H1 (cell line): ENCODE data around the gene NHLH1. TPM values are rescaled to one million over a fixed set of nuclear protein-coding genes. Genes with fewer than 3 reads are reported as not detected.

ENCODE experiments used
- CTCF ChIA-PET: fragments of 300-600 bp; sonication (Branson Sonifier 250); formaldehyde crosslinking; loops from one replicate; lab custom pipeline; 2021; ENCODE audit not compliant: partially characterized antibody; lab: Charles Lee
- POLR2A ChIA-PET: fragments of 300-600 bp; sonication (Branson Sonifier 250); formaldehyde crosslinking; loops from one replicate; lab custom pipeline; 2021; ENCODE audit warnings: inconsistent platforms; ENCODE audit not compliant: partially characterized antibody; lab: Charles Lee
- DNase-seq, 2 experiments: peaks; one replicate each; pipeline versions ENCODE4 v3.0.0 to v3.0.0-alpha.2; 2010 to 2022; ENCODE audit warnings: low spot score in 2 of 2, low read depth in 1 of 2, mixed read lengths in 1 of 2
- FAIRE-seq: peaks from 2 replicates; lab custom pipeline; 2011; peaks lifted over from hg19 to GRCh38; lab: Jason Lieb, UNC
- H2AFZ ChIP-seq: 2 replicates; pipeline ENCODE4 v1.8.1; 2012; ENCODE audit warnings: low read length, inconsistent platforms
- H2AK5ac ChIP-seq: 2 replicates; pipeline ENCODE4 v1.6.1; 2013; ENCODE audit warnings: low read depth, low read length
- H2BK120ac ChIP-seq: replicated peaks from 2 replicates; pipeline ENCODE3; 2013; ENCODE audit warnings: low read depth, low read length, inconsistent platforms
- H2BK12ac ChIP-seq: 2 replicates; pipeline ENCODE4 v1.6.1; 2013; ENCODE audit warnings: low read depth, low read length
- H2BK15ac ChIP-seq: 2 replicates; pipeline ENCODE4 v1.6.1; 2013; ENCODE audit warnings: low read length
- H2BK20ac ChIP-seq: 2 replicates; pipeline ENCODE4 v1.6.1; 2013; ENCODE audit warnings: low read length
- H2BK5ac ChIP-seq: 2 replicates; pipeline ENCODE4 v1.6.1; 2013; ENCODE audit warnings: low read depth, low read length
- H3K14ac ChIP-seq: 2 replicates; pipeline ENCODE4 v1.6.1; 2013; ENCODE audit warnings: inconsistent platforms; ENCODE audit not compliant: insufficient read length
- H3K18ac ChIP-seq: 2 replicates; pipeline ENCODE4 v1.6.1; 2013; ENCODE audit warnings: low read length; ENCODE audit errors: extremely low read depth
- H3K23ac ChIP-seq: 2 replicates; pipeline ENCODE4 v1.6.1; 2013; ENCODE audit warnings: inconsistent platforms; ENCODE audit not compliant: insufficient read length
- H3K23me2 ChIP-seq: 2 replicates; pipeline ENCODE4 v1.6.1; 2013; ENCODE audit warnings: low read depth, low read length
- H3K27ac ChIP-seq: 2 replicates; pipeline ENCODE4 v1.6.1; 2011; ENCODE audit warnings: low read depth, low read length, inconsistent platforms
- H3K27me3 ChIP-seq, 4 experiments: replicated peaks in 1 of 4; 1 replicate in 1 of 4; 2 replicates in 3 of 4; pipeline versions ENCODE4 v1.6.1 to v1.8.1; 2011 to 2013; ENCODE audit warnings: low read length in 3 of 4, mild to moderate bottlenecking in 3 of 4, inconsistent platforms in 2 of 4, mixed read lengths in 2 of 4, moderate library complexity in 1 of 4; ENCODE audit not compliant: control insufficient read depth in 3 of 4, insufficient read depth in 3 of 4; ENCODE audit errors: extremely low read depth in 1 of 4
- H3K36me3 ChIP-seq, 4 experiments: 2 replicates each; pipeline versions ENCODE4 v1.6.1 to v1.8.1; 2011 to 2013; ENCODE audit warnings: mild to moderate bottlenecking in 4 of 4, low read length in 3 of 4, moderate library complexity in 2 of 4, control low read depth in 1 of 4, inconsistent platforms in 1 of 4; ENCODE audit not compliant: insufficient read depth in 4 of 4, control insufficient read depth in 2 of 4
- H3K4ac ChIP-seq: replicated peaks from 2 replicates; pipeline ENCODE3; 2013; ENCODE audit warnings: low read length, low read depth, mixed read lengths, inconsistent platforms; ENCODE audit not compliant: insufficient read length
- H3K4me1 ChIP-seq, 4 experiments: replicated peaks in 1 of 4; 1 replicate in 1 of 4; 2 replicates in 3 of 4; pipeline versions ENCODE4 v1.6.1 to v1.8.1; 2011 to 2013; ENCODE audit warnings: low read length in 3 of 4, inconsistent platforms in 2 of 4, mixed read lengths in 1 of 4; ENCODE audit not compliant: insufficient read depth in 4 of 4, control insufficient read depth in 3 of 4
- H3K4me2 ChIP-seq, 2 experiments: 2 replicates each; pipeline versions ENCODE4 v1.6.1 to v1.8.1; 2011 to 2013; ENCODE audit warnings: low read depth in 2 of 2, low read length in 2 of 2, control low read depth in 1 of 2, inconsistent platforms in 1 of 2, mild to moderate bottlenecking in 1 of 2; ENCODE audit not compliant: insufficient read depth in 1 of 2
- H3K4me3 ChIP-seq, 4 experiments: fragments of 200-600, 300-600 bp in 1 of 4; sonication (generic), shearing (Covaris generic), sonication (Bioruptor Twin) in 1 of 4; 2 replicates each; pipeline versions ENCODE4 v1.5.1 to v1.8.1; 2011 to 2016; ENCODE audit warnings: low read length in 4 of 4, low read depth in 3 of 4, control low read depth in 2 of 4, inconsistent platforms in 2 of 4, mild to moderate bottlenecking in 2 of 4, mixed read lengths in 1 of 4, moderate library complexity in 1 of 4; ENCODE audit not compliant: insufficient read depth in 2 of 4; ENCODE audit errors: extremely low read depth in 1 of 4
- H3K56ac ChIP-seq: replicated peaks from 2 replicates; pipeline ENCODE3; 2013; ENCODE audit warnings: low read depth, mild to moderate bottlenecking, mixed read lengths, low read length, inconsistent platforms; ENCODE audit not compliant: insufficient read length
- H3K79me1 ChIP-seq: 2 replicates; pipeline ENCODE4 v1.6.1; 2013; ENCODE audit warnings: low read depth, low read length, control low read depth
- H3K79me2 ChIP-seq, 2 experiments: 2 replicates each; pipeline versions ENCODE4 v1.6.1 to v1.8.1; 2012 to 2013; ENCODE audit warnings: low read length in 2 of 2, mild to moderate bottlenecking in 2 of 2, inconsistent platforms in 1 of 2; ENCODE audit not compliant: insufficient read depth in 2 of 2, control insufficient read depth in 1 of 2
- H3K9ac ChIP-seq, 4 experiments: replicated peaks in 1 of 4; 1 replicate in 1 of 4; 2 replicates in 3 of 4; pipeline versions ENCODE4 v1.6.1 to v1.8.1; 2011 to 2013; ENCODE audit warnings: low read depth in 3 of 4, low read length in 3 of 4, control low read depth in 2 of 4, mild to moderate bottlenecking in 2 of 4, moderate library complexity in 2 of 4, inconsistent platforms in 1 of 4; ENCODE audit errors: extremely low read depth in 1 of 4
- H3K9me3 ChIP-seq, 2 experiments: 2 replicates each; pipeline versions ENCODE4 v1.6.1 to v1.8.1; 2012 to 2013; ENCODE audit warnings: mild to moderate bottlenecking in 2 of 2, moderate library complexity in 2 of 2, control low read depth in 1 of 2, inconsistent platforms in 1 of 2, low read depth in 1 of 2, low read length in 1 of 2, mixed read lengths in 1 of 2; ENCODE audit not compliant: insufficient read depth in 2 of 2
- H4K20me1 ChIP-seq, 2 experiments: replicated peaks in 1 of 2; 2 replicates each; pipeline versions ENCODE3 to v1.8.1; 2011 to 2013; ENCODE audit warnings: inconsistent platforms in 2 of 2, low read length in 2 of 2, mild to moderate bottlenecking in 1 of 2; ENCODE audit not compliant: insufficient read depth in 2 of 2, control insufficient read depth in 1 of 2
- H4K5ac ChIP-seq: 2 replicates; pipeline ENCODE4 v1.6.1; 2013; ENCODE audit warnings: low read length, low read depth, mixed read lengths, inconsistent platforms; ENCODE audit not compliant: insufficient read length
- H4K8ac ChIP-seq: 2 replicates; pipeline ENCODE4 v1.8.0; 2013; ENCODE audit warnings: mild to moderate bottlenecking, moderate library complexity, low read length, inconsistent platforms; ENCODE audit not compliant: insufficient read depth; ENCODE audit errors: extremely low read depth
- H4K91ac ChIP-seq: replicated peaks from 2 replicates; pipeline ENCODE3; 2013; ENCODE audit warnings: low read length, mixed read lengths, inconsistent platforms; ENCODE audit not compliant: insufficient read length
- HDAC6 ChIP-seq: IDR thresholded peaks from one replicate; pipeline ENCODE4 v1.7.1; 2012; ENCODE audit warnings: low read depth, mild to moderate bottlenecking, inconsistent platforms, low read length, moderate library complexity
- SP2 ChIP-seq: IDR thresholded peaks from 2 replicates; pipeline ENCODE4 v1.6.1; 2012; ENCODE audit warnings: mild to moderate bottlenecking, low read length, inconsistent platforms
- TAF1 ChIP-seq: IDR thresholded peaks from 2 replicates; pipeline ENCODE4 v1.6.1; 2011; ENCODE audit warnings: mild to moderate bottlenecking, low read depth, low read length
- TBP ChIP-seq: IDR thresholded peaks from 2 replicates; pipeline ENCODE4 v1.6.1; 2011; ENCODE audit warnings: low read depth, low read length, improper control_type of control experiment
- WGBS, 2 experiments: shearing (Covaris generic) in 1 of 2; methylation state at CpG; one replicate each; pipeline versions ENCODE4 v1.1.6 to v1.1.7; 2013 to 2015; ENCODE audit warnings: low lambda C conversion rate in 2 of 2, mixed read lengths in 2 of 2, inconsistent platforms in 1 of 2, low coverage in 1 of 2, missing lambda C conversion rate in 1 of 2; ENCODE audit not compliant: insufficient replicate concordance in 2 of 2, insufficient coverage in 1 of 2, insufficient read length in 1 of 2; ENCODE audit errors: extremely low coverage in 1 of 2, missing lambda C conversion rate in 1 of 2; 5-methylcytosine and 5-hydroxymethylcytosine counted together
- polyA plus RNA-seq, 7 experiments: library from polyadenylated mRNA; depleted of rRNA in 3 of 7; stranded (reverse) in 5 of 7; unstranded in 2 of 7; fragments of >200 nt in 5 of 7; fragments of 200-250 nt in 2 of 7; gene quantifications; 1 replicate in 5 of 7; 2 replicates in 1 of 7; 4 replicates in 1 of 7; pipeline versions ENCODE4 v1.2.1 to v1.2.3, GENCODE V29; 2011 to 2013; ENCODE audit warnings: missing spikeins in 2 of 7, mixed read lengths in 2 of 7
- total RNA-seq: library from RNA; stranded (reverse); fragmentation: NEBNext Ultra II Directional; extraction: Animal tissue kit (Norgen Biotek cat#: 25700); gene quantifications from 2 replicates; pipeline ENCODE4 v1.2.1, GENCODE V29; 2021

The NHLH1 gene
- total and polyA plus RNA-seq, 2 of the 8 experiments (the other 6 are each of a cell fraction or from before 2014, with no cell fraction given) = 0.39 to 0.91 TPM

GRCh38 chr1:160419838-160420169, 52.9 kb downstream of the NHLH1 start:
- Histone ChIP-seq H3K18ac (no peak overlapping the region), H3K4me2 (no peak overlapping the region), H3K4ac (no peak overlapping the region), H3K23ac (no peak overlapping the region), H2BK15ac (no peak overlapping the region), H4K5ac (no peak overlapping the region), H3K23me2 (no peaks in the 10 kb centered on the region), H2BK120ac (no peak overlapping the region), H3K27ac (no peak overlapping the region), H3K14ac (no peak overlapping the region), H4K20me1 (peaks cover 5 to 16% of the 10 kb centered on the region in 2 experiments), H3K27me3 (no peaks in the 10 kb centered on the region), H2BK20ac (no peak overlapping the region), H3K36me3 (peaks cover 18 to 70% (median 53%) of the 10 kb centered on the region in 4 experiments), H2AFZ (no peak overlapping the region), H2BK5ac (no peak overlapping the region), H3K79me1 (peaks cover 8% of the 10 kb centered on the region), H2AK5ac (no peak overlapping the region), H3K9me3 (no peaks in the 10 kb centered on the region), H3K4me1 (no peaks in the 10 kb centered on the region), H3K79me2 (peaks cover 0 to 7% of the 10 kb centered on the region in 2 experiments; a peak in 1 of 4 replicates), H3K4me3 (no peak overlapping the region), H2BK12ac (no peak overlapping the region), H3K56ac (no peak overlapping the region), H3K9ac (no peak overlapping the region), H4K91ac (no peak overlapping the region), H4K8ac (no peak overlapping the region)
- ChIA-PET CTCF (interaction anchor here (0.9 to 5.8 kb wide), 8 partner anchors 9 to 76 kb away, joined by 3 to 57 read pairs (median 3); partner anchors contain the start of genes COPA and NCSTN), POLR2A (interaction anchor here (1.1 to 2.5 kb wide), 3 partner anchors 9 to 12 kb away, joined by 3 to 8 read pairs (median 6); no protein-coding TSS in a partner anchor)
- DNase-seq (no peak), FAIRE-seq (no peak)
- WGBS, 2 experiments = 85% methylated on average over 4 of the region's 4 CpGs; no CpG with 5 or more reads in 1 of the 2 experiments
- TF ChIP-seq SP2 = no peak
- no peak for TF ChIP-seq HDAC6
- TF ChIP-seq TBP = no peak
- no peak for TF ChIP-seq TAF1
